ENCODE measurements around the gene ZGLP1. TPM values are rescaled to one million over a fixed set of nuclear protein-coding genes. Genes with fewer than 3 reads are reported as not detected.

ZGLP1 gene
- total and polyA plus RNA-seq, 2 of the 13 experiments (the other 11 are each of a cell fraction or from before 2014, with no cell fraction given), result 2.4 to 3.0 TPM

- no TSS peak for BruUV-seq (replicated peaks)
- CTCF ChIA-PET (ENCODE audit: low intra/inter-chr PET ratio, low total read pairs), result no interaction called here
- Histone ChIP-seq H3K4me1 (ENCODE audit: insufficient read depth, low read length) (peaks cover 17% of the 10 kb centered on the region), H3K4me3 (replicated peaks in 1 of 3; ENCODE audit: insufficient read depth in 1 of 3, low read depth in 2 of 3, low read length in 3 of 3) (no peak overlapping the region), H4K20me1 (ENCODE audit: insufficient read depth, low read length) (no peaks in the 10 kb centered on the region; the same call in 1 of the 2 replicates), H3K9me3 (ENCODE audit: low read length) (no peaks in the 10 kb centered on the region), H3K9ac (ENCODE audit: insufficient read depth, low read depth, low read length) (no peak overlapping the region), H2AFZ (ENCODE audit: low read length) (no peak overlapping the region), H3K36me3 (replicated peaks in 1 of 2; ENCODE audit: control insufficient read depth in 1 of 2, insufficient read depth in 2 of 2, low read length in 2 of 2) (peaks cover 29 to 61% of the 10 kb centered on the region in 2 experiments), H3K4me2 (ENCODE audit: low read depth, low read length) (no peak overlapping the region), H3K27me3 (ENCODE audit: control insufficient read depth in 1 of 2, insufficient read depth in 2 of 2, low read length in 2 of 2) (no peaks in the 10 kb centered on the region; a peak in 1 of 5 replicates), H3K79me2 (ENCODE audit: insufficient read depth, low read length) (peaks cover 5% of the 10 kb centered on the region), H3K27ac (ENCODE audit: extremely low read length, insufficient read depth, low read length) (no peak overlapping the region)
- ATAC-seq, result no peak
- intact Hi-C loops (cut with micrococcal nuclease; ENCODE audit: unreplicated experiment) (no loop called here), in situ Hi-C loops (cut with HindIII; ENCODE audit: extremely low pct_ligation_motif_present, low pct_unique_long_range_greater_than_20kb) (no loop called here)
- POLR2A ChIA-PET, result interaction anchor here (5.1 kb wide), 1 partner anchor 15 kb away, joined by 24 read pairs; the partner anchor contains the start of gene RAVER1
- no peak for DNase-seq (ENCODE audit: low spot score)
- 93% methylated on average over 13 of the region's 13 CpGs for WGBS (ENCODE audit: low lambda C conversion rate)
- FAIRE-seq, result no peak
- TF ChIP-seq ZBED4 (CRISPR knock-in tag; IDR thresholded peaks at IDR 0.05; ENCODE audit: borderline replicate concordance) (no peak), ZSCAN12 (CRISPR knock-in tag; IDR thresholded peaks at IDR 0.05) (no peak), REST (IDR thresholded peaks at IDR 0.05; ENCODE audit: borderline replicate concordance in 1 of 2, low read depth in 1 of 2, low read length in 2 of 2) (no peak), PATZ1 (CRISPR knock-in tag; IDR thresholded peaks at IDR 0.05) (no peak), ERF (CRISPR knock-in tag; IDR thresholded peaks at IDR 0.05) (no peak), CTCF (CRISPR knock-in tag; IDR thresholded peaks at IDR 0.05) (no peak), CREB1 (IDR thresholded peaks at IDR 0.05) (no peak), CREB1 (CRISPR knock-in tag; IDR thresholded peaks at IDR 0.05) (no peak)
These were observed 9.4 kb upstream of the ZGLP1 start for GRCh38 chr19:10318807-10319682.

Measured in HepG2 (cell line).